MCF 10A (cell line): ENCODE results near the gene CDKN3. TPM values are rescaled to one million over a fixed set of nuclear protein-coding genes. Genes with fewer than 3 reads are reported as not detected.

Experiments used
- BruUV-seq: library from RNA; stranded (reverse); fragments of 400-500 nt; replicated peaks from 2 replicates; lab custom pipeline; 2021; lab: Mats Ljungman, UMichigan
- CTCF ChIA-PET: fragments of 300-600 bp; sonication (Branson Sonifier 250); formaldehyde crosslinking; extraction: SDS; loops from one replicate; lab custom pipeline; 2021; ENCODE audit warnings: antibody characterized with exemption, inconsistent platforms; lab: Yijun Ruan, JAX
- POLR2A ChIA-PET: fragments of 300-600, 350-650 bp; sonication (Branson Sonifier 250); formaldehyde crosslinking; extraction: SDS; loops from one replicate; lab custom pipeline; 2020; ENCODE audit warnings: antibody characterized with exemption, inconsistent platforms; lab: Yijun Ruan, JAX
- DNase-seq: peaks from one replicate; pipeline ENCODE4 v3.0.0-alpha.2; 2018; ENCODE audit not compliant: unreplicated experiment
- H3K27ac Mint-ChIP-seq: one replicate; pipeline ENCODE4 v1.8.0; 2022; ENCODE audit warnings: mild to moderate bottlenecking, low read depth, mixed read lengths; ENCODE audit not compliant: unreplicated experiment
- H3K27me3 Mint-ChIP-seq: one replicate; pipeline ENCODE4 v1.8.0; 2022; ENCODE audit warnings: mixed read lengths; ENCODE audit not compliant: insufficient read depth, unreplicated experiment
- H3K36me3 Mint-ChIP-seq: one replicate; pipeline ENCODE4 v1.8.0; 2022; ENCODE audit warnings: mild to moderate bottlenecking, moderate library complexity, mixed read lengths; ENCODE audit not compliant: insufficient read depth, unreplicated experiment
- H3K4me1 Mint-ChIP-seq: one replicate; pipeline ENCODE4 v1.8.0; 2022; ENCODE audit warnings: mixed read lengths; ENCODE audit not compliant: insufficient read depth, unreplicated experiment
- H3K4me3 Mint-ChIP-seq: one replicate; pipeline ENCODE4 v1.8.0; 2022; ENCODE audit warnings: mild to moderate bottlenecking, moderate library complexity, mixed read lengths; ENCODE audit not compliant: unreplicated experiment
- H3K9me3 Mint-ChIP-seq: one replicate; pipeline ENCODE4 v1.8.0; 2022; ENCODE audit warnings: mixed read lengths; ENCODE audit not compliant: unreplicated experiment
- intact Hi-C: fragments of 100-400 bp; cut with micrococcal nuclease; formaldehyde crosslinking; loops from 2 replicates; pipeline ENCODE4 v1.14.1; 2022
- total RNA-seq: library from RNA; stranded (reverse); gene quantifications from 2 replicates; pipeline ENCODE4 v1.2.3, GENCODE V29; 2022
- TF ChIP-seq, protein P1 (sequence below): fragments of 200-600 bp; IDR thresholded peaks from one replicate; pipeline ENCODE4 v1.8.0; 2022; ENCODE audit warnings: antibody characterized with exemption, mild to moderate bottlenecking; ENCODE audit not compliant: unreplicated experiment

The CDKN3 gene
- total RNA-seq, 1 experiment from 2014 or later, result 66.5 TPM

DNA sequence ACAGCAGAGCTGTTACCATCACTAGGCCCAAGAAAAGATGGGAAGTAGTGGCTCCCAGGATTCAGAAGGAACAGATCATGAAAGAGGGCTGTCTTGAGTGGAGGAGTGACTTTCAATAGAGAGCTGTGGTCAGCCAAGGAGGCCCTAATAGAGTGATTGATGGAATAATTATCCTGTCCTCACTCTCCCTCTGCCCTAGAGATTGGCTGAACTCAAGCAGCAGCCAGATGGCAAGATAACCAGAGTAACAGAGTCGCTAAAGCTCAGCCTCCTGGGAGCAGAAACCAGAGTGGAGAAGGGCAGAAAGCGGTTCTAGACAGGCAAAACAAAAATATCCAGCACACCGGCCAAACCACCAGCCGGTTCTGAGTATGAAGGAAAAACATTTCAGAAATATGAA lies 68.8 kb downstream of the CDKN3 start:
- DNase-seq, result no peak
- no peaks in the 10 kb centered on the region for H3K27me3 Mint-ChIP-seq

DNA sequence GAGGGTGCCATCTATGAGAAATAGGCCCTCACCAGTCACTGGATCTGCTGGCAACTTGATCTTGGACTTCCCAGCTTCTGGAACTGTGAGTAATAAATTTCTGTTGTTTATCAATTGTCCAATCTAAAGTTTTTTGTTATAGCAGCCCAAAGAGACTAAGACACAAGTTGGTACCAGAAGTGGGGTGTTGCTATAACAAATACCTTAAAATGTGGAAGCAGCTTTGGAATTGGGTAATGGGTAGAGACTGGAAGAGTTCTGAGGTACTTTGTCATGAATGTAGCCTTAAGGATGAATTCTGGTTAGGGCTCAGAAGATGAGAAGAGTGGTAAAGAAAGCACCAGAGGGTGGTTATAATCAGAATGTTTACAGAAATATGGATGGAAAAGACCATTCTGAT lies 70.5 kb downstream of the CDKN3 start:
- POLR2A ChIA-PET, result no interaction called here
- H3K4me1 Mint-ChIP-seq, result no peaks in the 10 kb centered on the region
- no TSS peak for BruUV-seq
- peaks cover 15% of the 10 kb centered on the region for H3K9me3 Mint-ChIP-seq
- H3K4me3 Mint-ChIP-seq, result no peak overlapping the region
- no peaks in the 10 kb centered on the region for H3K36me3 Mint-ChIP-seq
- no peak for DNase-seq
- no peak overlapping the region for H3K27ac Mint-ChIP-seq
- TF ChIP-seq, protein P1, sequence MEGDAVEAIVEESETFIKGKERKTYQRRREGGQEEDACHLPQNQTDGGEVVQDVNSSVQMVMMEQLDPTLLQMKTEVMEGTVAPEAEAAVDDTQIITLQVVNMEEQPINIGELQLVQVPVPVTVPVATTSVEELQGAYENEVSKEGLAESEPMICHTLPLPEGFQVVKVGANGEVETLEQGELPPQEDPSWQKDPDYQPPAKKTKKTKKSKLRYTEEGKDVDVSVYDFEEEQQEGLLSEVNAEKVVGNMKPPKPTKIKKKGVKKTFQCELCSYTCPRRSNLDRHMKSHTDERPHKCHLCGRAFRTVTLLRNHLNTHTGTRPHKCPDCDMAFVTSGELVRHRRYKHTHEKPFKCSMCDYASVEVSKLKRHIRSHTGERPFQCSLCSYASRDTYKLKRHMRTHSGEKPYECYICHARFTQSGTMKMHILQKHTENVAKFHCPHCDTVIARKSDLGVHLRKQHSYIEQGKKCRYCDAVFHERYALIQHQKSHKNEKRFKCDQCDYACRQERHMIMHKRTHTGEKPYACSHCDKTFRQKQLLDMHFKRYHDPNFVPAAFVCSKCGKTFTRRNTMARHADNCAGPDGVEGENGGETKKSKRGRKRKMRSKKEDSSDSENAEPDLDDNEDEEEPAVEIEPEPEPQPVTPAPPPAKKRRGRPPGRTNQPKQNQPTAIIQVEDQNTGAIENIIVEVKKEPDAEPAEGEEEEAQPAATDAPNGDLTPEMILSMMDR, result no peak
- H3K27me3 Mint-ChIP-seq, result no peaks in the 10 kb centered on the region
- CTCF ChIA-PET, result no interaction called here
- intact Hi-C loops, result no loop called here

More for the DNA sequence above, 68.8 kb downstream of the CDKN3 start:
- ChIA-PET POLR2A (interaction anchor here (1.0 to 1.9 kb wide), 5 partner anchors 17 to 44 kb away, joined by 3 to 7 read pairs (median 3); partner anchors contain the start of gene CGRRF1), CTCF (interaction anchor here (0.6 to 0.9 kb wide), 3 partner anchors 9 to 430 kb away, joined by 3 to 4 read pairs (median 3); no protein-coding TSS in a partner anchor)
- no peaks in the 10 kb centered on the region for H3K36me3 Mint-ChIP-seq
- TF ChIP-seq, protein P1, result no peak
- H3K9me3 Mint-ChIP-seq, result peaks cover 15% of the 10 kb centered on the region
- no peaks in the 10 kb centered on the region for H3K4me1 Mint-ChIP-seq
- no TSS peak for BruUV-seq
- H3K4me3 Mint-ChIP-seq, result no peak overlapping the region
- intact Hi-C loops, result no loop called here
- H3K27ac Mint-ChIP-seq, result no peak overlapping the region

Other genes starting within 250 kb of the CDKN3 start
- gene CNIH1, start 44.4 kb downstream of the CDKN3 start, total RNA-seq, result 217 and 228 TPM in 2 replicates
- gene GMFB, start 92.0 kb downstream of the CDKN3 start, total RNA-seq, result 53.3 and 65.0 TPM in 2 replicates
- gene CGRRF1, start 112.9 kb downstream of the CDKN3 start, total RNA-seq, result 17.5 and 22.3 TPM in 2 replicates
- 60.6 and 63.5 TPM in 2 replicates for gene SAMD4A, start 170.1 kb downstream of the CDKN3 start, total RNA-seq